ENCODE measurements around the gene TMEM51. TPM values are rescaled to one million over a fixed set of nuclear protein-coding genes. Genes with fewer than 3 reads are reported as not detected.

Gene TMEM51
- total RNA-seq, 1 donor from 2014 or later = not detected

DNA sequence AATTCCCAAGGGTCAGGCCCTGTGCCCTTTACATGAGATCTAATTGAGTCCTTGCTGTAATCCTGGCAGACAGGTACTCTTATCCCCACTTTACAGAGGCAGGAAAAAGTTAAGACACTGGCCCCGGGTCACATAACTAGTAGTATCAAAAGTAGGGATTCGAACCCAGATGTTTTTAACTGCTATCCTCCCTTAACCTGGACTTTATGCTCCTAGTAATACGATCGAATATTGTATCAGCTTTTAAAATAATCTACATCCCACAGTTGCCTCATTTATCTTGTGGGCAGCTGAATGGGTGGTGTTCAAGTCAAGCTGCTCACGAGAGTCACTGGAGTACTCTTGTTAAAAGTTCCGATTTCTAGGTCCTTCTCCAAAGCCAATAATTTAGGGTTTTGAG is 25.5 kb upstream of the TMEM51 start:
- no peaks in the 10 kb centered on the region for H3K27me3 ChIP-seq
- no peak for DNase-seq (ENCODE audit: low spot score in 2 of 2)
- H3K4me1 ChIP-seq = no peaks in the 10 kb centered on the region
- H3K4me3 ChIP-seq = no peak overlapping the region
- no peaks in the 10 kb centered on the region for H3K9me3 ChIP-seq
- TF ChIP-seq, protein P1, sequence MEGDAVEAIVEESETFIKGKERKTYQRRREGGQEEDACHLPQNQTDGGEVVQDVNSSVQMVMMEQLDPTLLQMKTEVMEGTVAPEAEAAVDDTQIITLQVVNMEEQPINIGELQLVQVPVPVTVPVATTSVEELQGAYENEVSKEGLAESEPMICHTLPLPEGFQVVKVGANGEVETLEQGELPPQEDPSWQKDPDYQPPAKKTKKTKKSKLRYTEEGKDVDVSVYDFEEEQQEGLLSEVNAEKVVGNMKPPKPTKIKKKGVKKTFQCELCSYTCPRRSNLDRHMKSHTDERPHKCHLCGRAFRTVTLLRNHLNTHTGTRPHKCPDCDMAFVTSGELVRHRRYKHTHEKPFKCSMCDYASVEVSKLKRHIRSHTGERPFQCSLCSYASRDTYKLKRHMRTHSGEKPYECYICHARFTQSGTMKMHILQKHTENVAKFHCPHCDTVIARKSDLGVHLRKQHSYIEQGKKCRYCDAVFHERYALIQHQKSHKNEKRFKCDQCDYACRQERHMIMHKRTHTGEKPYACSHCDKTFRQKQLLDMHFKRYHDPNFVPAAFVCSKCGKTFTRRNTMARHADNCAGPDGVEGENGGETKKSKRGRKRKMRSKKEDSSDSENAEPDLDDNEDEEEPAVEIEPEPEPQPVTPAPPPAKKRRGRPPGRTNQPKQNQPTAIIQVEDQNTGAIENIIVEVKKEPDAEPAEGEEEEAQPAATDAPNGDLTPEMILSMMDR (IDR thresholded peaks at IDR 0.05) = no peak
- H3K36me3 ChIP-seq = no peaks in the 10 kb centered on the region
- intact Hi-C loops (cut with DNase I) = loop anchor here (1.0 kb wide), 2 partner anchors 144 to 176 kb away; no protein-coding TSS in a partner anchor
- H3K27ac ChIP-seq = no peak overlapping the region

DNA sequence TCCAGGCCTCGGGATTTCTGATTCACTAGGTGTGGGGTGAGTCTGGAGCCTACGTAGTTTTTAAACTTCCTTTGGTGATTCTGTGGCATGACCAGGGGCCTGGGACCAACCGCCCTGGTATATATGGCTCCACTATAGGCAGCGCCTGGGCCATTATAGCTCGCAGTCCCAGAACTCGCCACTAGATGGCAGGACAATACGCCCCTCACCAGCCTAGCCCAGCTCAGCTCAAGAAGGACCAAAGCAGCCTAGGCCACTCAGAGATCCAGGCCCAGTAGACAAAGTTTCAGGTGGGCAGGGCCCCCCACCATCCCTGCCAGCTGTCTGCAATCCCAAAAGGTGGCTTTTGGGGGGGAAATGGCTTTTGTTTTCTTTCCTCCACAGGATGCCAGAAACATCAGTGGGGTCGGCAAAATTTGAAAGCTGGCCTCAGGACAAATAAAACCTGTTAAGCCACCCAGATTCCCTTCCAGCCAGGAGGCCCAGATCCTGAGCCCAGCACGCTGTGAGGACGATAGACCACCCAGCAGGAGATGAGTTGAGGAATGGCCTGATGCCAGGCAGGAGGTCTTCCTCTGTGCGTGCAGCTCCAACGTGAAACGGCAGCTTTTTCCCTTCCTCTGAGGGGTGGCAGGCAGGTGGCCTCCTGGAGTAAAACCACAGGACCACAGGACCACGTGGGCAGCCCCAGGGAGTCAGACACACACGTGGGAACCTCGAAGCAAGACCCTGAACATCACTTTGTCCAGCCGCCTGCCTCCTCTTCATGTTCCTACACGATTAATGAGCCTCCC is 24.8 kb upstream of the TMEM51 start:
- Histone ChIP-seq H3K27me3 (no peaks in the 10 kb centered on the region), H3K4me3 (no peak overlapping the region), H3K9me3 (no peaks in the 10 kb centered on the region), H3K36me3 (no peaks in the 10 kb centered on the region), H3K27ac (no peak overlapping the region), H3K4me1 (no peaks in the 10 kb centered on the region)
- TF ChIP-seq, protein P1 (IDR thresholded peaks at IDR 0.05) = peak; percentile 80 to 89 (median 85)
- intact Hi-C loops (cut with DNase I) = loop anchor here (1.0 kb wide), 2 partner anchors 144 to 176 kb away; no protein-coding TSS in a partner anchor
- peak in 1 of 2 donors; percentile 83 for DNase-seq (ENCODE audit: low spot score in 2 of 2)

DNA sequence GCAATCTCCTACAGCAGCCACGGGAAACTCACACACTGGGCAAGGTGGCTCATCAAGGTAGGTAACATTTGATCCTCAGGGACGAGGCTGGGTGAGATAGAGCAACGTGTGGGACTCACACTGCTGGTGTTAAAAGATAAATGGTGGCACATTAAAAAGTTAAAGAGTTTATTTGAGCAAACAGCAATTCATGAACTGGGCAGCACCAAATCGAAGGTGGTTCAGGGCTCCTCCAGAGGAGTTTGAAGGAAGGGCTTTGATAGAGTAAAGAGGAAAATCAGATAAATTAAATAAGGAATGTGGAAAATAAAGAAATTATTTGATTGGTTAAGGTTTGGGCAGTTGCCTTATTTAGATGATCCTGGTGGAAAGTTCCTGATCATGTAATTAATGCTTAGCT is 23.6 kb upstream of the TMEM51 start:
- Histone ChIP-seq H3K4me3 (no peak overlapping the region), H3K9me3 (no peaks in the 10 kb centered on the region), H3K4me1 (no peaks in the 10 kb centered on the region), H3K27ac (no peak overlapping the region), H3K36me3 (no peaks in the 10 kb centered on the region), H3K27me3 (no peaks in the 10 kb centered on the region)
- no peak for DNase-seq (ENCODE audit: low spot score in 2 of 2)
- TF ChIP-seq, protein P1 (IDR thresholded peaks at IDR 0.05) = no peak
- intact Hi-C loops (cut with DNase I) = no loop called here

DNA sequence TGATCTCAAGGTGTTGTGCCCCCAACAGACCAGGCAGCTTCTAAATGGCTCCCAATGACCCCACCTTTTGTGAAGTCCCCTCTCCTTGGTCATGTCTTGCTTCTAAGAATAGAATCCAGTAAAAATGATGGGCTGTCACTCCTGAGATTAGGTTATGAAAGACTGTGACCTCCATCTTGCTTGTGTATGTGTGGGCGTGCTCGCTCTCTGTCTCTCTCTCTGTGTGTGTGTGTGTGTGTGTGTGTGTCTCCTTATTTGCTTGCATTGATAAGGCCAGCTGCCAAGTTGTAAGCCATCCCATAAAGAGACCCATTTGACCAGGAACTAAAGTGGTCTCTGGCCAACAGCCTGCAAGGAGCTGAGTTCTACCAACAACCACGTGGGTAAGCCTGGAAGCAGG is 22.9 kb upstream of the TMEM51 start:
- intact Hi-C loops (cut with DNase I) = no loop called here
- no peak for DNase-seq (ENCODE audit: low spot score in 2 of 2)
- Histone ChIP-seq H3K4me3 (no peak overlapping the region), H3K9me3 (no peaks in the 10 kb centered on the region), H3K27me3 (no peaks in the 10 kb centered on the region), H3K36me3 (no peaks in the 10 kb centered on the region), H3K27ac (no peak overlapping the region), H3K4me1 (no peaks in the 10 kb centered on the region)
- TF ChIP-seq, protein P1 (IDR thresholded peaks at IDR 0.05) = no peak

DNA sequence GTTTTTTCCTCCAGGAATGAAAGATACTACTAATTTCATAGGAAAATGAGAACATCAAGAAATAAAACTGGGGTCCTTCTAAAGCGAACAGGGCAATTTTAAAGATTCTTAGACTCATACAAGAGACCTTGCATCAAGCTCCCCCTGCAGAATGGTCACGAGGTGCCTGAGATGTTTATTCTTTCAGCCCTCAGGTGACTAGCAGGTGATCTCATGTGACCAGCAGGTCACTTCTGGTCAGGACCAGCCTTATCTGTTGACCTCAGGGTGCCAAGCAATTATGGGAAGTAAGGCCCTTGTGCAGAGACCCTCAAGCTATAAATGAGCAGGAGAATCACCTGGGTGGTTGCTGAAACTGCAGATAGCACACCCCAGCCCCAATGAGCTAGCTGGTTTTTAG is 20.6 kb upstream of the TMEM51 start:
- no peak for DNase-seq (ENCODE audit: low spot score in 2 of 2)
- Histone ChIP-seq H3K27ac (no peak overlapping the region), H3K27me3 (no peaks in the 10 kb centered on the region), H3K36me3 (no peaks in the 10 kb centered on the region), H3K4me1 (no peaks in the 10 kb centered on the region), H3K9me3 (no peaks in the 10 kb centered on the region), H3K4me3 (no peak overlapping the region)
- TF ChIP-seq, protein P1 (IDR thresholded peaks at IDR 0.05) = no peak
- intact Hi-C loops (cut with DNase I) = no loop called here
